HG02642 (cell line): Measurements from ENCODE around the gene ZNF2.

Experiments used
- ATAC-seq: cut with Tn5 transposase; IDR thresholded peaks from one replicate; pipeline ENCODE4 v1.9.1; 2021; ENCODE audit warnings: mild to moderate bottlenecking; ENCODE audit not compliant: unreplicated experiment, poor library complexity

ZNF2 gene

GRCh38 chr2:95203911-95204310 lies 38.3 kb downstream of the ZNF2 start:
- no peak for ATAC-seq

- ATAC-seq, result no peak
Observed at GRCh38 chr2:95204396-95204795, 38.8 kb downstream of the ZNF2 start.

GRCh38 chr2:95206096-95206495 lies 40.5 kb downstream of the ZNF2 start:
- ATAC-seq, result no peak

GRCh38 chr2:95207111-95207961 lies 41.7 kb downstream of the ZNF2 start, which contains the start of gene ZNF892:
Gene ZNF892, plus strand, starts transcription at chr2:95207521. Its CDS starts 295 bp downstream, at chr2:95207816.
- ATAC-seq, result peak; percentile 97

GRCh38 chr2:95208106-95208505 lies 42.5 kb downstream of the ZNF2 start:
- no peak for ATAC-seq

- no peak for ATAC-seq
Observed at GRCh38 chr2:95215018-95215612, 49.5 kb downstream of the ZNF2 start.

GRCh38 chr2:95220449-95220848 lies 54.8 kb downstream of the ZNF2 start:
- ATAC-seq, result no peak

GRCh38 chr2:95225658-95226057 lies 60.0 kb downstream of the ZNF2 start:
- ATAC-seq, result no peak

GRCh38 chr2:95231723-95232122 lies 66.1 kb downstream of the ZNF2 start:
- no peak for ATAC-seq

- ATAC-seq, result no peak
Observed at GRCh38 chr2:95232232-95232631, 66.6 kb downstream of the ZNF2 start.
